ENCODE results near the gene PI16. TPM values are rescaled to one million over a fixed set of nuclear protein-coding genes. Genes with fewer than 3 reads are reported as not detected.
A peak's percentile ranks its signal among the peaks of the same experiment; 100 is the strongest.

PI16 gene
- total RNA-seq, 4 donors from 2014 or later = 1.0 to 8.4 (median 2.2) TPM

DNA sequence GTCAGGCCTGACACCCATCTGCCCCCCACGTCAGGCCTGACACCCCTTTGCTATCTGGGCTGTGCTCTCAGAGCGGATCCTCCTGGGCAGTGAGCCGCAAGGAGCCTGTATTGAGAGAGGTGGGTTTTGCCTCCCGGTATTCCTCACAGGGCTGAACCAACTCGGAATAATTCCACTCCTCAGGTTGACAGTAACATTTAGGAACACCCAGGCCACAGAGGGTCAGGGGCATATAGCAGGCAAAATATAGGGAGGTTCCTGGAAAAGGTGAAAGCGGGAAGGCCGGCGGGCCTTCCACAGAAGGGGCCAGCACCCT lies 44.1 kb downstream of the PI16 start:
- no peaks in the 10 kb centered on the region for H3K27me3 ChIP-seq
- H3K9me3 ChIP-seq = no peaks in the 10 kb centered on the region
- H3K36me3 ChIP-seq = no peaks in the 10 kb centered on the region
- H3K4me1 ChIP-seq = peaks cover 0 to 19% (median 11%) of the 10 kb centered on the region in 3 donors
- H3K27ac ChIP-seq = peak overlapping the region in 3 of 4 donors; percentile 16 to 63 (median 47)
- H3K4me3 ChIP-seq = no peak overlapping the region
- intact Hi-C loops (cut with DNase I) = no loop called here
- DNase-seq = no peak
- TF ChIP-seq POLR2A (IDR thresholded peaks at IDR 0.05) = no peak
- TF ChIP-seq, protein P1, sequence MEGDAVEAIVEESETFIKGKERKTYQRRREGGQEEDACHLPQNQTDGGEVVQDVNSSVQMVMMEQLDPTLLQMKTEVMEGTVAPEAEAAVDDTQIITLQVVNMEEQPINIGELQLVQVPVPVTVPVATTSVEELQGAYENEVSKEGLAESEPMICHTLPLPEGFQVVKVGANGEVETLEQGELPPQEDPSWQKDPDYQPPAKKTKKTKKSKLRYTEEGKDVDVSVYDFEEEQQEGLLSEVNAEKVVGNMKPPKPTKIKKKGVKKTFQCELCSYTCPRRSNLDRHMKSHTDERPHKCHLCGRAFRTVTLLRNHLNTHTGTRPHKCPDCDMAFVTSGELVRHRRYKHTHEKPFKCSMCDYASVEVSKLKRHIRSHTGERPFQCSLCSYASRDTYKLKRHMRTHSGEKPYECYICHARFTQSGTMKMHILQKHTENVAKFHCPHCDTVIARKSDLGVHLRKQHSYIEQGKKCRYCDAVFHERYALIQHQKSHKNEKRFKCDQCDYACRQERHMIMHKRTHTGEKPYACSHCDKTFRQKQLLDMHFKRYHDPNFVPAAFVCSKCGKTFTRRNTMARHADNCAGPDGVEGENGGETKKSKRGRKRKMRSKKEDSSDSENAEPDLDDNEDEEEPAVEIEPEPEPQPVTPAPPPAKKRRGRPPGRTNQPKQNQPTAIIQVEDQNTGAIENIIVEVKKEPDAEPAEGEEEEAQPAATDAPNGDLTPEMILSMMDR (IDR thresholded peaks at IDR 0.05) = no peak
- WGBS, 2 donors = 89% methylated on average over 3 to 4 of the region's 8 CpGs

DNA sequence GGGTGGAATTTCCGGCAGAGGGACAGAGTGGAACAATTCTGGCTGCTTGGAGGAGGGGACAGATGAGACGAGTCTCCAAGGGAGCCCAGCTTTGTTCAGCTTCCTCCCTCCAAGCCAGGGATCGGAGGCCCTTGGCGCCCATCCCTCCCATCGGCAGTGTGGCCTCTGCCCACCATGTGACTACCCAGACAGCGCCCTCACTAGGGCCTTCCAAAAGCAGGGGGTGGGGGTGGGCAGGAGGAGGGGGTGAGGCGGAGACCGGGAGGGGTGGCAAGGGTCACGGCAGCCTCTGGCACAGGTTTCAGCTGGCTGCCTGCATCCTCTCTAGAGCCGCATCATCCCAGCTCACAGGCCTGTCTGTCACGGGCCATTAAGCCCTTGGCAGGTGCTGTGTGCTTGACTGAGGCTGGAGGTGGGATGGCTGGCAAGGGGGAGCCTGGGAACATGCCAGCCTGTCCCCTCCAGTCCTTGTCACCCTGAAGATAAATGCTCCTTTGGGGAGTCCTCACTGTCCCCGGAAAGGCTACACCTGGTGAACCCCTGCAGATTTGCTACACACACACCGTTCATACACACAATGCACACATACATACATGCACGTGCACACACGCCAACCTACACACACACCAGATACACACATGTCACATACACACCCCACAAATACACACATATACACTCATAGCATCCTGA lies 44.7 kb downstream of the PI16 start:
- Histone ChIP-seq H3K4me3 (no peak overlapping the region), H3K27me3 (no peaks in the 10 kb centered on the region), H3K27ac (peak overlapping the region in 2 of 4 donors; percentile 16 to 63), H3K36me3 (no peaks in the 10 kb centered on the region), H3K9me3 (no peaks in the 10 kb centered on the region), H3K4me1 (peaks cover 0 to 19% (median 11%) of the 10 kb centered on the region in 3 donors)
- DNase-seq = no peak
- intact Hi-C loops (cut with DNase I) = no loop called here
- TF ChIP-seq POLR2A (IDR thresholded peaks at IDR 0.05) = no peak
- TF ChIP-seq, protein P1 (IDR thresholded peaks at IDR 0.05) = no peak
- 91 to 93% methylated on average over 3 to 7 of the region's 15 CpGs for WGBS, 2 donors

DNA sequence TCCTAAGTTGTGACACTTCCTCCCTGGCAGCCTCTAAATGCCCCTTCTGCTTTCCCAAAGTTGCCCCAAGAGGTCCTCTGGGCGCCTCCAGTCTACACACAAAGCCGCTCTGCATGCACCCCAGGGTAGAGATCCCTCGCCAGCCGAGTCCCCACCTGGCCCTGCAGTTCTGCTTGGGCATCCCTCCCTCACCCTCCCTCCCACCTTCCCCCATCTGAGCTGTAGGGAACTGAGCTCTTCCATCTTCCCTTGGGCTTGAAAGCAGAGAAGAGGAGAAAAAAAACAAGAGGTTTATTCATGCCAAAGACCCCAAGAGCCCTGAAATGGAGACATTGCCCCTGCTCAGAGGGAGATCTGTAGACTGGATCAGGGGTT lies 45.2 kb downstream of the PI16 start:
- Histone ChIP-seq H3K9me3 (no peaks in the 10 kb centered on the region), H3K27ac (no peak overlapping the region), H3K4me3 (no peak overlapping the region), H3K4me1 (peaks cover 0 to 19% (median 11%) of the 10 kb centered on the region in 3 donors), H3K36me3 (no peaks in the 10 kb centered on the region), H3K27me3 (no peaks in the 10 kb centered on the region)
- WGBS, 2 donors = 86 to 100% methylated on average over 4 of the region's 4 CpGs
- DNase-seq = no peak
- intact Hi-C loops (cut with DNase I) = no loop called here
- no peak for TF ChIP-seq POLR2A (IDR thresholded peaks at IDR 0.05)
- TF ChIP-seq, protein P1 (IDR thresholded peaks at IDR 0.05) = no peak

DNA sequence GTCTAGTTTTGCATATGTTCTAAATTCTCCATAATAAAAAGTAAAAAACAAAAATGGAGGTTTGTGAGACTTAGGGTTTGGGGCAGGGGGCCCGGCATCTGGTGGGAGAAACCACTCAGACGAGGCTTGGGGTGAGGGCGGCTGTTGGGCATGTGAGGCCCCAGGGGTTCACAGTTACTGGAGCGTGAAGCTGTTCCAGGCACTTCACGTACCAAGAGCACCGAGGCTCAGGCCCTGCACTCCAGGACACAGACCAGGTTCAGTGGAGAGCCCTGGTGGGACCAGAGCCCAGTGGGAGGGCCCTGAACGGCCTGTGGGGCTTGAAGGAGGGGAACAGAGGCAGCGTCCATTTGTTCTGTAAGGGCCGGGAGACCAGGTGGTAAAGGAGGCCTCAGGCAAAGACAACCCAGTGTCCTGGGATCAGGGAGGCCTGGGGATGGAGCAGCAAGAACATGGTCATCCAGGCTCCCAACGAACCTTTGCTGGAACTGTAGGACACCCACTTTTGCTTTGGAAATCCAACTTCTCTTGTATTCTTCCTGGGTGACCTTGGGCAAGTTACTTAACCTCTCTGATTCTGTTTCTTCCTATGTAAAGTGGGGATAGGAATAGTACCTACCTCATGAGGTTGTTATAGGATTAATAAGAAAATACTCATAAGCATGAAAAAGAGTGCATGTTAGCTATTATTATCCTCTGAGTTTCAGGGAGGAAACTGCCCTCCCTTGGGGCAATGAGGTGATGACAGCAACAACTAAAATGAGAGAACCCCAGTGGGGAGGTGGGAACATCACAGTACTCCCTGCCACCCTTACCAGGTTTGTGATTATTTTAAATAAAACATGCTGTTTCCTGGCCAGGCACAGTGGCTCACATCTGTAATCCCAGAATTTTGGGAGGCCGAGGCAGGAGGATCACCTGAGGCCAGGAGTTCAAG lies 49.8 kb downstream of the PI16 start:
- 74 to 93% methylated on average over 10 to 11 of the region's 11 CpGs for WGBS, 2 donors
- H3K4me3 ChIP-seq = no peak overlapping the region

More for the DNA sequence above, 49.8 kb downstream of the PI16 start:
- no peaks in the 10 kb centered on the region for H3K27me3 ChIP-seq
- intact Hi-C loops (cut with DNase I) = no loop called here
- peaks cover 0 to 22% (median 8%) of the 10 kb centered on the region in 3 donors for H3K4me1 ChIP-seq
- TF ChIP-seq, protein P1 (IDR thresholded peaks at IDR 0.05) = no peak
- no peak for TF ChIP-seq POLR2A (IDR thresholded peaks at IDR 0.05)
- H3K36me3 ChIP-seq = no peaks in the 10 kb centered on the region
- no peak for DNase-seq
- no peak overlapping the region for H3K27ac ChIP-seq
- no peaks in the 10 kb centered on the region for H3K9me3 ChIP-seq

All from esophagus squamous epithelium (tissue), 5 donors.